GM13977 (cell line): Measurements from ENCODE around the gene HIRIP3.

ENCODE experiments used
- DNase-seq: peaks from one replicate; pipeline ENCODE4 v3.0.0; 2012; ENCODE audit warnings: low spot score
- in situ Hi-C: fragments of 300-500 bp; cut with MboI; formaldehyde crosslinking; loops from one replicate; pipeline ENCODE4 v1.12.0; 2022; ENCODE audit warnings: low sequenced_read_pairs, low pct_unique_long_range_greater_than_20kb, mixed read lengths, inconsistent platforms; ENCODE audit not compliant: unreplicated experiment
- TF ChIP-seq, protein P1 (sequence below): IDR thresholded peaks from 2 replicates; pipeline ENCODE4 v1.5.1; 2012; ENCODE audit warnings: mild to moderate bottlenecking, control low read depth; ENCODE audit not compliant: insufficient read depth; ENCODE audit errors: extremely low read depth, missing control alignments

The HIRIP3 gene

DNA sequence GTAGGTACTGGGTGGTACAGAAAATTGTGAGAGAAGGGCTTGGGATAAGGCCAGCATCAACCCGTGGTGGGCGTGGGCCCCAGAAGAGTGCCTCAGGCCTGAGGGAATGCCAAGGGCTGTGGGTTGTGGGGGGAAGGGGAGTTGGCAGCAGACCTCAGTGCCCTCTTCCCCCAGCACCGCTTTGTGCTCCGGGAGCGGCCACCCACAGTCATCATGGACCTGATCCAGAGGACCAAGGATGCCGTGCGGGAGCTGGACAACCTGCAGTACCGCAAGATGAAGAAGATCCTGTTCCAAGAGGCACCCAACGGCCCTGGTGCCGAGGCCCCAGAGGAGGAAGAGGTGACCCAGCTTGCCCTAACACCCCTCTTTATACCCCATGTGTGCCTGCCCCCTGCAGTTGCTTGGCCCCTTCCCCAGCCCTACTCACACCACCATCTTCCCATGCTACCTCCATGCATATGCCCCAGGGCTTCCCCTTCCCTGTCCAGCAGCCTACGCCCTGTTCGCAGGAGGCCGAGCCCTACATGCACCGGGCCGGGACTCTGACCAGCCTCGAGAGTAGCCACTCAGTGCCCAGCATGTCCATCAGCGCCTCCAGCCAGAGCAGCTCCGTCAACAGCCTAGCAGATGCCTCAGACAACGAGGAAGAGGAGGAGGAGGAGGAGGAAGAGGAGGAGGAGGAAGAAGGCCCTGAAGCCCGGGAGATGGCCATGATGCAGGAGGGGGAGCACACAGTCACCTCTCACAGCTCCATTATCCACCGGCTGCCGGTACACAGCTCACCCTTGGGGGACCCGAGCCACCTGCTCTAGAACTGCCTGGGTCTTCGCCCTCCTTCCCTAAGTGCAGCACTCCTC, 12.6 kb downstream of the HIRIP3 start:
- TF ChIP-seq, protein P1, sequence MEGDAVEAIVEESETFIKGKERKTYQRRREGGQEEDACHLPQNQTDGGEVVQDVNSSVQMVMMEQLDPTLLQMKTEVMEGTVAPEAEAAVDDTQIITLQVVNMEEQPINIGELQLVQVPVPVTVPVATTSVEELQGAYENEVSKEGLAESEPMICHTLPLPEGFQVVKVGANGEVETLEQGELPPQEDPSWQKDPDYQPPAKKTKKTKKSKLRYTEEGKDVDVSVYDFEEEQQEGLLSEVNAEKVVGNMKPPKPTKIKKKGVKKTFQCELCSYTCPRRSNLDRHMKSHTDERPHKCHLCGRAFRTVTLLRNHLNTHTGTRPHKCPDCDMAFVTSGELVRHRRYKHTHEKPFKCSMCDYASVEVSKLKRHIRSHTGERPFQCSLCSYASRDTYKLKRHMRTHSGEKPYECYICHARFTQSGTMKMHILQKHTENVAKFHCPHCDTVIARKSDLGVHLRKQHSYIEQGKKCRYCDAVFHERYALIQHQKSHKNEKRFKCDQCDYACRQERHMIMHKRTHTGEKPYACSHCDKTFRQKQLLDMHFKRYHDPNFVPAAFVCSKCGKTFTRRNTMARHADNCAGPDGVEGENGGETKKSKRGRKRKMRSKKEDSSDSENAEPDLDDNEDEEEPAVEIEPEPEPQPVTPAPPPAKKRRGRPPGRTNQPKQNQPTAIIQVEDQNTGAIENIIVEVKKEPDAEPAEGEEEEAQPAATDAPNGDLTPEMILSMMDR, result no peak
- no peak for DNase-seq
- in situ Hi-C loops, result no loop called here

DNA sequence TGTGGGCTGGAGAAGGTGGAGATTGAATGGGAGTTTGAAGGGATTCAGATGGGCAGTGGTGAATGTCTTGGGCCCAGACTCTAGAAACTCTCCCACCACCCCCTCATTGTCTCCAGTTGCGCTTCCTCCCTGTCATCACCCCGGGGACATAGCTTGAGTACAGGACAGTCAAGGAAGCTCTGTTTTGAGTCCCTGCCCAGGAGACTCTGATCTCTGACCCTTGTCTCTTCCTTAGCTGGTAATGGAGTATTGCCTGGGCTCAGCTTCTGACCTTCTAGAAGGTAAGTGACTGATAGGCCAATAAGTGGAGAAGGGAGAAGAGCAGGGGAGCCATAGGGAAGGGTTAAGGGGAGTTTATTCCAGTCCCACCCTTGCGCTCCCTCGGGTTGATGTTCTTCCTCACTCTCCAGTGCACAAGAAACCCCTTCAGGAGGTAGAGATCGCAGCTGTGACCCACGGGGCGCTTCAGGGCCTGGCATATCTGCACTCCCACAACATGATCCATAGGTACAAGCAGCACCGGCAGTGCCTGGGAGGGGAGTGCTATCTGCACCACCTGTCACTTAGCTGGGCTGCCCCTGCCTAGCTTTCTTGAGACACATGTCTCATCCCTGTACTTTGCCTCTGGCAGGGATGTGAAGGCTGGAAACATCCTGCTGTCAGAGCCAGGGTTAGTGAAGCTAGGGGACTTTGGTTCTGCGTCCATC, 16.7 kb downstream of the HIRIP3 start:
- in situ Hi-C loops, result no loop called here
- TF ChIP-seq, protein P1, result no peak
- DNase-seq, result no peak

DNA sequence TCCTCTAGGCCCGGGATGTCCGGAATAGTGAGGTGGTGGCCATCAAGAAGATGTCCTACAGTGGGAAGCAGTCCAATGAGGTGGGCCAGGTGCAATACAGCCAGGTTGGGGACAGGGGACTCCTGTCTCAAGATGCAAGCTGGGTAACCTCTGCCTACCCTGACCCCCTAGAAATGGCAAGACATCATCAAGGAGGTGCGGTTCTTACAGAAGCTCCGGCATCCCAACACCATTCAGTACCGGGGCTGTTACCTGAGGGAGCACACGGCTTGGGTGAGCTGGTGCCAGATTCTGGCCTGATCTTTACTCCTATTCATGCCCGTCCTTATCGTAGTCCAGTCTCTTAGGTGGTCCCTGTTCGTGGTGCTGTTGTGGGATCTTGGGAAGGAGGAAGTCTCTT, 17.3 kb downstream of the HIRIP3 start:
- TF ChIP-seq, protein P1, result no peak
- no peak for DNase-seq
- in situ Hi-C loops, result no loop called here

DNA sequence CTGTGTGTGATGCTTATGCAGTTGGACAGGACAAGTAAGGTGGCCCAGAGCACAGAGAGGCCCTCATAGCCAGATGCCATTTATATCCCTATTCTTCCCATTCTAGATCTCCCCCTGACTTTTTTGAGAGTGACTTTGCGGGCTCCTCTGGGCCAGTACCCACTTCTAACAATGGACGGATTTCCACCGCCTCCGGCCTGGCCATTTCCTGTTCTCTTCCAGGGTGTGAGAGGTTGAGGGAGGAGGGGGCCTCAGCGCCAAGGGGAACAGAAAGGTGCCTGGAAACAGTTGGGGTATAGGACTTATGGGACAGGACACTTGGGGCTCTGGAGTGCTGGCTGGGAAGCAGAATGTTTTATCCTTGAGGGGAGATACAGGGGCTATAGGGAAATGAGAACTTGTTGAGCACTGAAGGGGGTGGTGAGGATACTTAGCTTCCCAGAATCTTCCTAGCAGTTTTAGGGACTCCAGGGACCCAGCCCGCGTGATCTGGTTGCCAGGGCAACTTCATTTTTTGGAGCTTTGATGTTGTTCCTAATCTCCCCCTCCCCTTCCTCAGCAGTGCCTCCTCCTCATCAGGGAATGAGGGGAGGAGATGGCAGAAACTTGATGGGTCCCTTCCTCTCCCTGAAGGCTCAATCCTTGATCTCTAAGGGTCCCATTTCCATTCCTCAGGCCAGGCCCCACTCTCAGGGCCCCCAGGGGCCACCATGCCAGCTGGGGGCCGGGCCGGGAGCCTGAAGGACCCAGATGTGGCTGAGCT, 18.2 kb downstream of the HIRIP3 start:
- TF ChIP-seq, protein P1, result no peak
- no peak for DNase-seq
- in situ Hi-C loops, result no loop called here

DNA sequence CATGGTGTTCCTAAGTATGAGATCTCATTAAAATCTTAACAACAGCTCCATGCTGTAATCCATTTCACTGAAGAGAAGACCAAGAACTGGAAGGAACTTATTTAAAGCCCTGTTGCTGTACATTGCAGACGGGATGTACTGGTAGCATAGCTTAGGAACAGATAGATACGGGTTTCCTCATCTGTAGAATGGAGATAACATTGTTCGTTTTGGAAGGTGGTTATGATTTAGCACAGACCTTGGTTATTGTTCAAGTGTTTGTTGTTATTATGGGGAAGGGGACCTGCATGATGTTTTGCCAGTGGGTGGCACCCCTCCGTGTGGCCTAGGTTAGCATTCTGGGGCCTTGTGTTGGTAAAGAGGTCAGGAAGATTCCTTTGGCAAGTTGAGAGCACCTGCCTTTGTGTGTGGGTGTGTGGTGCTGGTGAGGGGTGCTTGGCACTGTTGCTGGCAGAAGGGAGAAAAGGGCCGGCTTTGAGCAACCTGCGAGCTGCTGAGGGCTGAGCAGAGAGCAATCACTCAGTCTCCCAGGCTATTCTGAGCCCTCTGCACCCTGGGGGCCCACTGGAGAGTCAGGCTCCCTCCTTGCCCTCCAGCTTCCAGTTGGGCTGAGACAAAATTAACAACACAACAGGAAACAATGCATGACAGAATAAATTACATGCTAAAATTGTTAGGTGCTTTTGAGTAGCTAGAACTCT, 19.5 kb downstream of the HIRIP3 start:
- TF ChIP-seq, protein P1, result no peak
- no peak for DNase-seq
- in situ Hi-C loops, result no loop called here

DNA sequence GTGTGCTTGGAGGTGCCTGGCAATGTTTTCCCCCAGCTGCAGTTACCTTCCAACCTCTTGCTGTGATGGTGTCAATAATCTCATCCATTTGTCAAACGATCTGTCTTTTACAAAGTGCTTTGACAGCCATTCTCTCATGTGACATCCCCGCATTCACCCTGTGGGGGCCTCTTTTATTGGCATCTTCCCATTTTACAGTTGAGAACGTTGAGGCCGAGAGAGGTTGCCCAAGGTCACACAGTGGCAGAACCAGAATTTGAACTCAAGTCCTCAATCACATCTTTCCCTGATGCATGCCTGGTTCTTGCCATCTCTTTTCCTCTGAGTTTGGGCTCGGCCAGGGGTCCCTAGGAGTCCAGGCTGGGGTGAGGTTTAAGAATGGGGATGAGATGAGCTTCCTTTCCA, 20.3 kb downstream of the HIRIP3 start:
- in situ Hi-C loops, result no loop called here
- DNase-seq, result no peak
- TF ChIP-seq, protein P1, result no peak
